Endothelial cell (in vitro differentiated cells): ENCODE measurements around the gene VPS13D. TPM values are rescaled to one million over a fixed set of nuclear protein-coding genes. Genes with fewer than 3 reads are reported as not detected.
"Not testable (repeated sequence)": the region's sequence is repeated elsewhere in the genome, so short reads cannot be mapped to it uniquely, and the experiment has no call there.

ENCODE experiments used
- DNase-seq: peaks from one replicate; pipeline ENCODE4 v3.0.0; 2021; ENCODE audit warnings: low spot score
- H3K27ac Mint-ChIP-seq: one replicate; pipeline ENCODE4 v1.8.0; 2021; ENCODE audit warnings: mixed read lengths, inconsistent platforms; ENCODE audit not compliant: unreplicated experiment
- H3K27me3 Mint-ChIP-seq: one replicate; pipeline ENCODE4 v1.8.0; 2021; ENCODE audit warnings: mild to moderate bottlenecking, moderate library complexity, mixed read lengths, inconsistent platforms; ENCODE audit not compliant: unreplicated experiment
- H3K36me3 Mint-ChIP-seq: one replicate; pipeline ENCODE4 v1.8.0; 2021; ENCODE audit warnings: mild to moderate bottlenecking, low read depth, mixed read lengths, inconsistent platforms; ENCODE audit not compliant: unreplicated experiment
- H3K4me1 Mint-ChIP-seq: one replicate; pipeline ENCODE4 v1.8.0; 2021; ENCODE audit warnings: mild to moderate bottlenecking, mixed read lengths, inconsistent platforms; ENCODE audit not compliant: unreplicated experiment
- H3K4me3 Mint-ChIP-seq: one replicate; pipeline ENCODE4 v1.8.0; 2021; ENCODE audit warnings: mild to moderate bottlenecking, mixed read lengths, inconsistent platforms; ENCODE audit not compliant: unreplicated experiment
- H3K9me3 Mint-ChIP-seq: one replicate; pipeline ENCODE4 v1.8.0; 2021; ENCODE audit warnings: mixed read lengths, inconsistent platforms; ENCODE audit not compliant: unreplicated experiment
- CTCF ChIP-seq: fragments of 200-600 bp; sonication (generic); IDR thresholded peaks from one replicate; pipeline ENCODE4 v1.5.0; 2021; ENCODE audit warnings: antibody characterized with exemption; ENCODE audit not compliant: unreplicated experiment
- total RNA-seq: library from RNA; stranded (reverse); fragmentation: NEBNext Ultra II Directional; extraction: Animal tissue kit (Norgen Biotek cat#: 25700); gene quantifications from one replicate; pipeline ENCODE4 v1.2.1, GENCODE V29; 2021; ENCODE audit not compliant: unreplicated experiment

VPS13D gene
- total RNA-seq, 1 donor from 2014 or later = 37.8 TPM

- Mint-ChIP-seq H3K9me3 (no peaks in the 10 kb centered on the region), H3K36me3 (peaks cover 18% of the 10 kb centered on the region), H3K4me3 (no peak overlapping the region), H3K27ac (no peak overlapping the region), H3K4me1 (peaks cover 2% of the 10 kb centered on the region), H3K27me3 (peaks cover 2% of the 10 kb centered on the region)
- no peak for DNase-seq
- TF ChIP-seq CTCF = no peak
Measured at GRCh38 chr1:12466816-12467215, 237.0 kb downstream of the VPS13D start.

DNA sequence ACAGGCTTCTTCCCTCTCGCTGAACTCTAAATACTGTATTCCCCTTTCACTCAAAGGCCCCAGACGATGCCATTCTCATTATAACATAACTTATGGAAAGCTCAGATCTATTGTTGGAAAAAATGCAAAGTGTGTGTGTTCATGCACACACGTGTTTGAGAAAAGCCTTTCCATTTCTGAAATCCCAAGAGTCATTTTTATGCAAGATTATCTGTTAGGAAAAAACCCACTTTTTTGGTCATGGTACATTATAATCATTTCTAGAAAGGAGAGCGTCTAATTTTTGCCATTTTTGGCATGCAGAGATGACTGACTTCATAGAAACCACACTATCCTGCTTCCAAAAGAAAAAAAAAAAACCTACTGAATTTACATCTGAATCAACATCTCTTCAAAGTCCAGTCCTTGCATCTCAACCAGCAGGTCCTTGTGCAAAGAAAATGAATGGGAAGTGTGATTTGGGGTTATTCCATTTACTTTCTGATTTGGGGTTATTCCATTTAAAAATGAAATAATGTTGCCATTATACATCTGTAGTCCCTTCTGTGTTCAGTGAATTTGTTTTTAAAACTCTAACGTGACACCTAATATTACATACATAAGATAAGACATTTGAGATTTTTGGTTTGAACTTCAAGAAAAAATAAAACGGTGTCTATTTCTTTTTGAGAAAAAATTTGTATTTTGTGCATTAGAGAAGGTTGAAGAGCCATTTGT, 237.9 kb downstream of the VPS13D start:
- Mint-ChIP-seq H3K36me3 (peaks cover 15% of the 10 kb centered on the region), H3K9me3 (no peaks in the 10 kb centered on the region), H3K4me1 (no peaks in the 10 kb centered on the region), H3K27me3 (peaks cover 2% of the 10 kb centered on the region), H3K27ac (no peak overlapping the region), H3K4me3 (no peak overlapping the region)
- DNase-seq = no peak
- TF ChIP-seq CTCF = no peak

DNA sequence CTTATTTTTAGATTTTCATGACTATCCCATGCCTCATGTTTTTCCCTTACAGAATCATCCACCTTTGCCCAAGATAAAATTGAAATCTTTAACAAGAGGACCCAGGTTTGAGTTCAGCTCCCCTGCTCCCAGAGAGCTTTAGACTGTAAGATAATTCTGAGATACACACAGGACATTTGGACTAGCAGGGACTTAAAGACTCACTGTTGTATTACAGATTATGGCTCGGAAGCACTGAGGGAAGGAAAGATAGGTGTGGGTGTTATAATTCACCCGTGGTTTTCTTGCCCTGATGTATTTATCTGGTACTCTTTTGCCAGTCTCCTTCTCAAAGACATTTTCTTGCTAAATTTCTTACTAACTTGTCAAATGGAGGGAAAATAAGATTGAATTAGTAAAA, 238.5 kb downstream of the VPS13D start:
- Mint-ChIP-seq H3K27me3 (no peaks in the 10 kb centered on the region), H3K9me3 (no peaks in the 10 kb centered on the region), H3K4me3 (no peak overlapping the region), H3K27ac (no peak overlapping the region), H3K4me1 (no peaks in the 10 kb centered on the region), H3K36me3 (peaks cover 16% of the 10 kb centered on the region)
- no peak for DNase-seq
- no peak for TF ChIP-seq CTCF

DNA sequence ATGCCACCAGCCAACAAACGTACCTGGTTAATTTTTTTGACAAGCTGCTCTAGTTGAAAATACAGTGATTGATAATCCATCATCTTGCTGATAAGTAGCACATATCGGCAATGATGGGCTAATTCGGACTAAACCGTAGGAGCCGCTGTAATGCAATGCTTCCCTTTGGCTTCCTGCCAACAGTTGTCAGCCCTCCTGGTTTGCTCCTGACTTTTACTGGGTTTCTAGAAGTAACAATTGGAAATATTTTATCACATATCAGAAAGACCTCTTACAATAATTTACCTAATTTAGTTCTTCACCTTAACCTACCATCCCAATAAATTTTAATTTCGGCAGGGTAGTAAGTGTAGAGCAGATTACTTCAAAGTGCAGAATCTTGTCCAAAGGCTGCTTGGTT, 239.7 kb downstream of the VPS13D start:
- Mint-ChIP-seq H3K9me3 (no peaks in the 10 kb centered on the region), H3K4me3 (no peak overlapping the region), H3K4me1 (no peaks in the 10 kb centered on the region), H3K36me3 (peaks cover 27% of the 10 kb centered on the region), H3K27ac (no peak overlapping the region), H3K27me3 (no peaks in the 10 kb centered on the region)
- TF ChIP-seq CTCF = no peak
- no peak for DNase-seq

- H3K4me3 Mint-ChIP-seq = no peak overlapping the region
- no peak for DNase-seq
- no peaks in the 10 kb centered on the region for H3K4me1 Mint-ChIP-seq
- H3K27ac Mint-ChIP-seq = no peak overlapping the region
- peaks cover 29% of the 10 kb centered on the region for H3K36me3 Mint-ChIP-seq
- no peaks in the 10 kb centered on the region for H3K9me3 Mint-ChIP-seq
- no peaks in the 10 kb centered on the region for H3K27me3 Mint-ChIP-seq
- no peak for TF ChIP-seq CTCF
Measured at GRCh38 chr1:12469990-12470389, 240.2 kb downstream of the VPS13D start.

- not testable (repeated sequence) for H3K27me3 Mint-ChIP-seq, DNase-seq, H3K27ac Mint-ChIP-seq, H3K9me3 Mint-ChIP-seq, H3K4me3 Mint-ChIP-seq, H3K4me1 Mint-ChIP-seq
- H3K36me3 Mint-ChIP-seq = peaks cover 26% of the 10 kb centered on the region
Measured at GRCh38 chr1:12470916-12471315, 241.1 kb downstream of the VPS13D start.
